Pancreas (tissue), 10 donors: ENCODE data around the gene RAD51B. TPM values are rescaled to one million over a fixed set of nuclear protein-coding genes. Genes with fewer than 3 reads are reported as not detected.
"Not testable (repeated sequence)": the region's sequence is repeated elsewhere in the genome, so short reads cannot be mapped to it uniquely, and the experiment has no call there.

Experiments used
- ATAC-seq, 4 donors: fragments of 200-7000 bp; cut with Tn5 transposase; one replicate each; pipeline versions ENCODE4 v1.8.0 to v1.9.1; 2020; ENCODE audit warnings: mild to moderate bottlenecking in 4 of 4, moderate library complexity in 4 of 4
- DNase-seq, 6 donors: peaks; one replicate each; pipeline ENCODE4 v3.0.0-alpha.2; 2020
- FAIRE-seq: peaks from 2 replicates; lab custom pipeline; 2012; peaks lifted over from hg19 to GRCh38; lab: Jason Lieb, UNC
- H3K27ac ChIP-seq, 4 donors: fragments of 200-600 bp; sonication (generic); 1 replicate in 3 of 4; 2 replicates in 1 of 4; pipeline versions ENCODE4 v1.5.0 to v1.8.0; 2020
- H3K27me3 ChIP-seq, 4 donors: fragments of 200-600 bp; one replicate each; pipeline ENCODE4 v1.8.0; 2021
- H3K36me3 ChIP-seq, 3 donors: fragments of 200-600 bp; sonication (generic) in 1 of 3; one replicate each; pipeline versions ENCODE4 v1.5.0 to v1.8.0; 2020 to 2021
- H3K4me1 ChIP-seq, 3 donors: fragments of 200-600 bp; one replicate each; pipeline ENCODE4 v1.8.0; 2021
- H3K4me3 ChIP-seq, 4 donors: fragments of 200-600 bp; sonication (generic) in 2 of 4; one replicate each; pipeline versions ENCODE4 v1.5.0 to v1.8.0; 2020 to 2021
- H3K9me3 ChIP-seq, 4 donors: fragments of 200-600 bp; one replicate each; pipeline ENCODE4 v1.8.0; 2021
- WGBS, 2 donors: extraction: QIAGEN DNeasy Blood & Tissue Kit; methylation state at CpG; one replicate each; pipeline ENCODE4 v1.1.7; 2013; 5-methylcytosine and 5-hydroxymethylcytosine counted together
- intact Hi-C, 3 donors: fragments of 100-400 bp; cut with DNase I; formaldehyde crosslinking; loops; one replicate each; pipeline versions ENCODE4 v1.11.1 to v1.14.2; 2022
- polyA plus RNA-seq, 2 donors: library from polyadenylated mRNA; stranded (reverse); fragments of 200-250 nt; gene quantifications; one replicate each; pipeline ENCODE4 v1.2.3, GENCODE V29; 2013
- total RNA-seq, 6 donors: library from RNA; stranded (reverse); fragmentation: NEBNext Ultra II Directional in 4 of 6; extraction: Animal tissue kit (Norgen Biotek cat#: 25700) in 4 of 6; gene quantifications; one replicate each; pipeline versions ENCODE4 v1.2.1 to v1.2.4, GENCODE V29; 2021 to 2023
- TF ChIP-seq, protein P1 (sequence below), 4 donors: fragments of 200-600 bp; sonication (generic) in 3 of 4; IDR thresholded peaks; one replicate each; pipeline versions ENCODE4 v1.5.0 to v1.8.0; 2021; ENCODE audit warnings: antibody characterized with exemption in 4 of 4
- donor health status: healthy with polysubstance abuse.
- donor health status: DM: no; HTN: no; CAD: no; lungs with moderate emphysema.
- donor health status: DM: no; HTN: no; CAD: no.
- donor health status: control.
- donor health status: control.
- donor health status: Bipolar disorder and iron deficiency.
- donor health status: DM: yes; HTN: yes; CAD: no.
- donor health status: DM: no; HTN: no; CAD: no.
- donor health status: DM: no; HTN: no; CAD: no.
- donor health status: DM: yes; HTN: yes; CAD: no.

RAD51B gene
- total and polyA plus RNA-seq, 8 donors, result 1.1 to 17.3 (median 5.8) TPM

DNA sequence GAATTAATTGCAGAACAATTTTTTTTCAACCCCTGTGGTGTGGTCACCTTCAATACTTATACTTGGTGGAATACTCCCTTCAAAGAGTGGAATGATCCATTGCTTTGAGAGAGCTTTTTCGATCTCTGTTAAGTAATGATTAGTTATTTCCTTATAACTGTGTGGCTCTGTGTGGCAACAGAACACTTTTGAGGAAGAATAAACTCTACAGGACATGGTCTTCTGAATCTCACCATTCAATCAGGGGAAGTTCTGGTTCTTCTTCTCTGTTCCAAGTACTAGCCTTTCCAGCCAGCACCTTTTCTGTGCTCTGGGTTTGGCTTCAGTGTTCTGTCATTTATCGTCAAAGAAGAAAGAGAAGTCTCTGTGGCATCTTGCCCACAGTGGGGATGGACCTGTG lies 604.1 kb downstream of the RAD51B start:
- Histone ChIP-seq H3K27ac (no peak overlapping the region), H3K4me3 (no peak overlapping the region), H3K9me3 (no peaks in the 10 kb centered on the region), H3K27me3 (no peaks in the 10 kb centered on the region), H3K4me1 (no peaks in the 10 kb centered on the region), H3K36me3 (no peaks in the 10 kb centered on the region)
- FAIRE-seq (no peak), ATAC-seq (peak in 1 of 4 donors; percentile 43), DNase-seq (no peak)
- TF ChIP-seq, protein P1, sequence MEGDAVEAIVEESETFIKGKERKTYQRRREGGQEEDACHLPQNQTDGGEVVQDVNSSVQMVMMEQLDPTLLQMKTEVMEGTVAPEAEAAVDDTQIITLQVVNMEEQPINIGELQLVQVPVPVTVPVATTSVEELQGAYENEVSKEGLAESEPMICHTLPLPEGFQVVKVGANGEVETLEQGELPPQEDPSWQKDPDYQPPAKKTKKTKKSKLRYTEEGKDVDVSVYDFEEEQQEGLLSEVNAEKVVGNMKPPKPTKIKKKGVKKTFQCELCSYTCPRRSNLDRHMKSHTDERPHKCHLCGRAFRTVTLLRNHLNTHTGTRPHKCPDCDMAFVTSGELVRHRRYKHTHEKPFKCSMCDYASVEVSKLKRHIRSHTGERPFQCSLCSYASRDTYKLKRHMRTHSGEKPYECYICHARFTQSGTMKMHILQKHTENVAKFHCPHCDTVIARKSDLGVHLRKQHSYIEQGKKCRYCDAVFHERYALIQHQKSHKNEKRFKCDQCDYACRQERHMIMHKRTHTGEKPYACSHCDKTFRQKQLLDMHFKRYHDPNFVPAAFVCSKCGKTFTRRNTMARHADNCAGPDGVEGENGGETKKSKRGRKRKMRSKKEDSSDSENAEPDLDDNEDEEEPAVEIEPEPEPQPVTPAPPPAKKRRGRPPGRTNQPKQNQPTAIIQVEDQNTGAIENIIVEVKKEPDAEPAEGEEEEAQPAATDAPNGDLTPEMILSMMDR (IDR thresholded peaks at IDR 0.05), result no peak
- 77 to 86% methylated on average over 2 of the region's 2 CpGs for WGBS, 2 donors
- intact Hi-C loops, result no loop called here

DNA sequence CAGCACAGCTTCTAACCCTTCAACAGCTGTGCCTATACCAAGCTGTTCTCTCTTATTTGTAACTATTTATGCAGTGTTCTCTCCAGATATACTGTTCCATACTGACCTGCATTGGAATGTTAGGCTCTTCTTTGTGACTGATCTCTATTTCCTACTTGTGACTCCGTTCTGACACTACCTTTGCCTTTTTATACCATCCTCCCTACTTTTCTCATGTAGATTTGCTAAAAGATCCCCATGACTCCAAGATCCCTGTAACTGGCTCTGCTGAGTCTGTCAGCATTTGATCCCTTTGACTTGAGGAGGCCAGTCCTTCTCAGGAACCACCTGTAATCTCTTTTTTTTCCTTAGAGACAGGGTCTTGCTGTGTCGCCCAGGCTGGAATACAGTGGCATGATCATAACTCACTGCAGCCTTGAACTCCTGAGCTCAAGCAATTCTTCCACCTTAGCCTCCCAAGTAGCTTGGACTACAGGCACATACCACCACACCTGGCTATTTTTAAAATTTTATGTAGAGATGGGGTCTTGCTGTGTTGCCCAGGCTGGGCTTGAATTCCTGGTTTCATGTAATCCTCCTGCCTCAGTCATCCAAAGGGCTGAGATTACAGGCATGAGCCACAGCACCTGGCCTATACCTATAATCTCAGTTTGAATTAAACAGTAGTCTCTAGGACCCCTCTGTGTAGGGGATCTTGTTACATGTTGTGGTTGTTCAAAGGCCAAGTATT lies 605.0 kb downstream of the RAD51B start:
- no peaks in the 10 kb centered on the region for H3K9me3 ChIP-seq
- FAIRE-seq (no peak), DNase-seq (no peak), ATAC-seq (no peak)
- no peaks in the 10 kb centered on the region for H3K36me3 ChIP-seq
- no peak overlapping the region for H3K4me3 ChIP-seq
- H3K4me1 ChIP-seq, result no peaks in the 10 kb centered on the region
- WGBS, 2 donors, result 50 to 70% methylated on average over 2 of the region's 2 CpGs
- TF ChIP-seq, protein P1 (IDR thresholded peaks at IDR 0.05), result no peak
- no peaks in the 10 kb centered on the region for H3K27me3 ChIP-seq
- no peak overlapping the region for H3K27ac ChIP-seq
- intact Hi-C loops, result no loop called here

DNA sequence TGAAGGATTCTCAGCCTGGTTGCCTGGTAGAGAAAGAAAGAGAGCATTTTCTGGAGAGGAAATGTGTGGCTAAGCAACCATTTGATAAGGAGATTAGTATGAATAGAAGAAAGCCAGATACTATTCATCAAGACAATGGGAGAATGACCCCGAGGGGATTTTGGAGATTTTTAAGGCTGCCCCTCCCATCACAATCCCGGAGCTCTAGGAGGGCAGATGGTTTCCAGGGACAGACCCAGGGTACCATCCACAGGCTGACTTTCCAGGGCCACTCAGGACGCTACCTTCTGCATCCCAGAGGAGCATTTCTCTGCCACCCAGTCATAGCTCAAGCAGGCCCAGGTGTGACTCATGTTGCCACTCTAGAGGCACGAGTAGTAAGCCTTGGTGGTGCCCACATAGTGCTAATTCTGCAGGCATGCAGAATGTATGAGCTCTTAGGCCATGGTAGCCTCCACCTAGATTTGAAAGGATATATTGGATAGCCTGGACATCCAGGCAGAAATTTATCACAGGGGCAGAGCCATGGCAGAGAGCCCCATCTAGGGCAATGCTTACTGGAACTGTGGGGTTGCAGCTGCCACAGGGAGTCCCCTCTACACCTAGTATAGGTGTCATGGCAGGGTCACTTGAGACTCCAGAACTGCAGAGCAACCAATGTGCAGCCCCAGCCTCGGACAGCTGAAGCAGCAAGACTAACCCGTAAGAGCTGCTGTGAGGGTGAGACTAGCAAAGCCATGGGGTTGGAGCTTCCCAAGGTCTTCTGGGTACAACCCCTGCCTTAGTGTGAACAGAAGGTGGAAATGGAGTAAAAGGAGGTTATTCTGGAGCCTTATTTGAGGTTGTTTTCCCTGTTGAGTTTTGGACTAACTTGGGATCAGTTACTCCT lies 607.3 kb downstream of the RAD51B start:
- H3K9me3 ChIP-seq, result no peaks in the 10 kb centered on the region
- H3K36me3 ChIP-seq, result no peaks in the 10 kb centered on the region
- no peak overlapping the region for H3K4me3 ChIP-seq
- intact Hi-C loops, result no loop called here
- DNase-seq (no peak), FAIRE-seq (no peak), ATAC-seq (no peak)
- WGBS, 2 donors, result 93 to 95% methylated on average over 6 of the region's 6 CpGs
- H3K27ac ChIP-seq, result no peak overlapping the region
- TF ChIP-seq, protein P1 (IDR thresholded peaks at IDR 0.05), result no peak
- no peaks in the 10 kb centered on the region for H3K4me1 ChIP-seq
- H3K27me3 ChIP-seq, result no peaks in the 10 kb centered on the region

DNA sequence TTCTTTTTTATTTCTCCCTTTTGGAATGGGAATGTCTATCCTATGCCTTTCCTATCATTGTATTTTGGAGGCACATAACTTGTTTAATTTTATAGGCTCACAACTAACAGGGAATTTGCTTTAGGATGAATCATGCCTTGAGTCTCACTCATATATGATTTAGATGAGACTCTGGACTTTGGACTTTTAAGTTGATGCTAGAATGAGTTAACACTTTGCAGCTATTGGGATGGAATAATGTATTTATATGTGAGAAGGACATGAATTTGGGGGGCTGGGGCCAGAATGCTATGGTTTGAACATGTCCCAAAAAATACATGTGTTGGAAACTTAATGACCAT lies 607.9 kb downstream of the RAD51B start:
- no peak for FAIRE-seq
- no peaks in the 10 kb centered on the region for H3K4me1 ChIP-seq
- TF ChIP-seq, protein P1 (IDR thresholded peaks at IDR 0.05), result no peak

DNA sequence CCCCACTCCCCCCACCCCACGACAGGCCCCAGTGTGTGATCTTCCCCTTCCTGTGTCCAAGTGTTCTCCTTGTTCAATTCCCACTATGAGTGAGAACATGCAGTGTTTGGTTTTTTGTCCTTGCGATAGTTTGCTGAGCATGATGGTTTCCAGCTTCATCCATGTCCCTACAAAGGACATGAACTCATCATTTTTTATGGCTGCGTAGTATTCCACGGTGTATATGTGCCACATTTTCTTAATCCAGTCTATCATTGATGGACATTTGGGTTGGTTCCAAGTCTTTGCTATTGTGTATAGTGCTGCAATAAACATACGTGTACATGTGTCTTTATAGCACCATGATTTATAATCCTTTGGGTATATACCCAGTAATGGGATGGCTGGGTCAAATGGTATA lies 609.3 kb downstream of the RAD51B start:
- DNase-seq, H3K9me3 ChIP-seq, H3K27me3 ChIP-seq, H3K36me3 ChIP-seq, H3K4me1 ChIP-seq, H3K27ac ChIP-seq, H3K4me3 ChIP-seq, ATAC-seq, intact Hi-C loops, FAIRE-seq: not testable (repeated sequence)
- WGBS, 2 donors, result 96 to 99% methylated on average over 5 of the region's 5 CpGs

More for the DNA sequence above, 607.9 kb downstream of the RAD51B start:
- Histone ChIP-seq H3K27me3 (no peaks in the 10 kb centered on the region), H3K27ac (no peak overlapping the region), H3K36me3 (no peaks in the 10 kb centered on the region), H3K4me3 (no peak overlapping the region), H3K9me3 (no peaks in the 10 kb centered on the region)
- DNase-seq (no peak), ATAC-seq (no peak)
- intact Hi-C loops, result no loop called here

DNA sequence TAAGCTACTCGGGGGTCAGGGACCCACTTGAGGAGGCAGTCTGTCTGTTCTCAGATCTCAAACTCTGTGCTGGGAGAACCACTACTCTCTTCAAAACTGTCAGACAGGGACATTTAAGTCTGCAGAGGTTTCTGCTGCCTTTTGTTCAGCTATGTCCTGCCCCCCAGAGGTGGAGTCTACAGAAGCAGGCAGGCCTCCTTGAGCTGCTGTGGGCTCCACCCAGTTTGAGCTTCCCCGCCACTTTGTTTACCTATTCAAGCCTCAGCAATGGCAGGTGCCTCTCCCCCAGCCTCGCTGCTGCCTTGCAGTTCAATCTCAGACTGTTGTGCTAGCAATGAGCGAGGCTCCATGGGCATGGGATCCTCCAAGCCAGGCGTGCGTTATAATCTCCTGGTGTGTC lies 614.6 kb downstream of the RAD51B start:
- 74 to 81% methylated on average over 6 of the region's 6 CpGs for WGBS, 2 donors
- H3K9me3 ChIP-seq, H3K27ac ChIP-seq, FAIRE-seq, ATAC-seq, DNase-seq, H3K27me3 ChIP-seq, H3K4me1 ChIP-seq, H3K36me3 ChIP-seq, H3K4me3 ChIP-seq, intact Hi-C loops: not testable (repeated sequence)

DNA sequence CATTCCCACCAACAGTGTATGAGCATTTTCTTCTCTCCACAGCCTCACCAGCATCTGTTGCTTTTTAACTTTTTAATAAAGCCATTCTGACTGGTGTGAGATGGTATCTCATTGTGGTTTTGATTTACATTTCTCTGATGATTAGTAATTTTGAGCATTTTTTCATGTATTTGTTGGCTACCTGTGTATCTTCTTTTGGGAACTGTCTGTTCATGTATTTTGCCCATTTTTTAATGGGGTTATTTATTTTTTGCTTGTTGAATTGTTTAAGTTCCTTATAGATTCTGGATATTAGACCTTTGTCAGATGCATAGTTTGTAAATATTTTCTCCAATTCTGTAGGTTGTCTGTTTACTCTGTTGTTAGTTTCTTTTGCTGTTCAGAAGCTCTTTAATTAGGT lies 616.1 kb downstream of the RAD51B start:
- H3K27ac ChIP-seq, H3K4me1 ChIP-seq, H3K4me3 ChIP-seq, H3K36me3 ChIP-seq, DNase-seq, H3K27me3 ChIP-seq, intact Hi-C loops, FAIRE-seq, H3K9me3 ChIP-seq, ATAC-seq: not testable (repeated sequence)
